Dendritic cell treated with granulocyte-macrophage colony-stimulating factor and Interleukin-4, amounts not matched to agents 40 ng/mL and 50 ng/mL, for 4 days (primary cell): ENCODE measurements around the gene RAPGEF6.

Experiments
- H3K27ac Mint-ChIP-seq: one replicate; pipeline ENCODE4 v1.8.0; 2022; ENCODE audit warnings: mild to moderate bottlenecking, mixed read lengths
- H3K27me3 Mint-ChIP-seq: one replicate; pipeline ENCODE4 v1.8.0; 2022; ENCODE audit warnings: mild to moderate bottlenecking, mixed read lengths
- H3K36me3 Mint-ChIP-seq: one replicate; pipeline ENCODE4 v1.8.0; 2022; ENCODE audit warnings: low read depth, mixed read lengths
- H3K4me1 Mint-ChIP-seq: one replicate; pipeline ENCODE4 v1.8.0; 2022; ENCODE audit warnings: low read depth, mixed read lengths
- H3K4me3 Mint-ChIP-seq: one replicate; pipeline ENCODE4 v1.8.0; 2022; ENCODE audit warnings: mild to moderate bottlenecking, moderate library complexity, mixed read lengths
- H3K9me3 Mint-ChIP-seq: one replicate; pipeline ENCODE4 v1.8.0; 2022; ENCODE audit warnings: mixed read lengths
- intact Hi-C: fragments of 100-400 bp; cut with micrococcal nuclease; formaldehyde crosslinking; loops from one replicate; pipeline ENCODE4 v1.15.0; 2022

RAPGEF6 gene

GRCh38 chr5:131394128-131394527, 240.9 kb downstream of the RAPGEF6 start:
- Mint-ChIP-seq H3K4me3 (no peak overlapping the region), H3K4me1 (no peaks in the 10 kb centered on the region), H3K27me3 (no peaks in the 10 kb centered on the region), H3K27ac (peak overlapping the region; percentile 17), H3K36me3 (peaks cover 97% of the 10 kb centered on the region), H3K9me3 (peaks cover 6% of the 10 kb centered on the region)
- intact Hi-C loops = no loop called here

DNA sequence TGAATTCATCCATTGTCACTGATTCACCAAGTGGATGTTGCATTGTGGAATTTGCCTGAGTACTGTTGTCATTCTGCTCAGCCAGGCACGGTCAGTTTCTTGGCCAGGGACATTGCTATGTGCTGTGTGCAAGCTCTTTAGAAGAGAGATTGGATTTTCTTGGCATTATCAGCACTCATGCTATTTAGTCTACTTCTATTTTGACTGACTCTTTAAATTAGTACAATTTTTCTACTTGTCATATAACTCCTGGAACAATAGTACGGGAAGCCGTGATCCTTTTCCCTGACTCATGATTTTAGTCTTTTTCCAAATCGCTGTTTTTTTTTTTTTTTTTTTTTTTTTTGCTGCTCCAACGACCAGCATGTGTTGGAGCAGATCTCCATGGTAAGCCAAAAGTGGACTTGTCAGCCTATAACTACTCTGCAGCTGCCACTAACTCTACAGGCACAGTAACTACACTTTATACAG, 241.5 kb downstream of the RAPGEF6 start:
- Mint-ChIP-seq H3K4me1 (no peaks in the 10 kb centered on the region), H3K36me3 (peaks cover 97% of the 10 kb centered on the region), H3K27me3 (no peaks in the 10 kb centered on the region), H3K9me3 (peaks cover under 1% of the 10 kb centered on the region), H3K27ac (peak overlapping the region; percentile 17), H3K4me3 (no peak overlapping the region)
- intact Hi-C loops = no loop called here

GRCh38 chr5:131392466-131393095, 242.4 kb downstream of the RAPGEF6 start:
- H3K27ac Mint-ChIP-seq = no peak overlapping the region
- intact Hi-C loops = no loop called here
- H3K4me3 Mint-ChIP-seq = no peak overlapping the region
- H3K9me3 Mint-ChIP-seq = no peaks in the 10 kb centered on the region
- H3K4me1 Mint-ChIP-seq = no peaks in the 10 kb centered on the region
- peaks cover 93% of the 10 kb centered on the region for H3K36me3 Mint-ChIP-seq
- H3K27me3 Mint-ChIP-seq = no peaks in the 10 kb centered on the region

- no peak overlapping the region for H3K4me3 Mint-ChIP-seq
- H3K4me1 Mint-ChIP-seq = no peaks in the 10 kb centered on the region
- no peaks in the 10 kb centered on the region for H3K9me3 Mint-ChIP-seq
- no peaks in the 10 kb centered on the region for H3K27me3 Mint-ChIP-seq
- intact Hi-C loops = no loop called here
- H3K36me3 Mint-ChIP-seq = peaks cover 92% of the 10 kb centered on the region
- H3K27ac Mint-ChIP-seq = no peak overlapping the region
Observed at GRCh38 chr5:131389869-131390265, 245.2 kb downstream of the RAPGEF6 start.

DNA sequence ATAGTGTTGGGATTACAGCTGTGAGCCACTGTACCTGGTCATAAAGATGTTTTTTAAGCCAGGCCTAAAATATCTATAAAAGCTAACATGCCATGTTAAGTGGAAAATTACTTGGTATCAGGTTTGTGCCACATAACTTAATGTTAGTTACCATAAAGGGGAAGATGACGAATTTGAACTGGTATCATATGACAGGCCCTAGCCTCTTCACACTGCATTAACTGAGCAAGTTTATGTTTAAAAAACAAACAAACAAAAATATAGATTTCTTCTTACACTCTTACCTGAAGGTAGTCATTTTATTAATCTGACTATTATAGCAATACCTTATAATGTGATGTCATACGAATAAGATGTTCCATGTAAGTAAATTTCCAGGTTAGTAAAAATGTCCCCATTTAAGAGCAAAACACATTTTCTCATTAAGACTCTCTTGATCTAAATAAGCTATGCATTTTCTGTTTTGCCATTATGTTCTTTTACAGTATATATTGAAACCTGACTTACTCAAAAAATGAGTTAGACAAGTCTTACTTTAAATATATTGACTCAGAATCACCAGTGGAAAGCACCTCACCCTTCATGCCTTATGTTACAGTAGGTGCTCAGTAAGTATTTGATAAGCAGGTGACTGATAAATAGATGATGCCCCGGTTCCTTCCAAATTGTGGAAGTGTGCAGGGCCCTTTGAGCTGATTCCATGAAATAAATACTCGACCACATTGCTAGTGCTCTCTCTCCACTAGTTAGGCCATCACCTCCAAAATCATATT, 245.7 kb downstream of the RAPGEF6 start:
- intact Hi-C loops = no loop called here
- H3K27me3 Mint-ChIP-seq = no peaks in the 10 kb centered on the region

GRCh38 chr5:131387255-131387654, 247.8 kb downstream of the RAPGEF6 start:
- no peaks in the 10 kb centered on the region for H3K27me3 Mint-ChIP-seq
- H3K4me3 Mint-ChIP-seq = no peak overlapping the region
- intact Hi-C loops = no loop called here
- H3K27ac Mint-ChIP-seq = no peak overlapping the region
- H3K4me1 Mint-ChIP-seq = peaks cover 7% of the 10 kb centered on the region
- H3K36me3 Mint-ChIP-seq = peaks cover 84% of the 10 kb centered on the region
- no peaks in the 10 kb centered on the region for H3K9me3 Mint-ChIP-seq

More for the DNA sequence above, 245.7 kb downstream of the RAPGEF6 start:
- Mint-ChIP-seq H3K27ac (no peak overlapping the region), H3K9me3 (no peaks in the 10 kb centered on the region), H3K4me1 (no peaks in the 10 kb centered on the region), H3K4me3 (no peak overlapping the region), H3K36me3 (peaks cover 91% of the 10 kb centered on the region)

DNA sequence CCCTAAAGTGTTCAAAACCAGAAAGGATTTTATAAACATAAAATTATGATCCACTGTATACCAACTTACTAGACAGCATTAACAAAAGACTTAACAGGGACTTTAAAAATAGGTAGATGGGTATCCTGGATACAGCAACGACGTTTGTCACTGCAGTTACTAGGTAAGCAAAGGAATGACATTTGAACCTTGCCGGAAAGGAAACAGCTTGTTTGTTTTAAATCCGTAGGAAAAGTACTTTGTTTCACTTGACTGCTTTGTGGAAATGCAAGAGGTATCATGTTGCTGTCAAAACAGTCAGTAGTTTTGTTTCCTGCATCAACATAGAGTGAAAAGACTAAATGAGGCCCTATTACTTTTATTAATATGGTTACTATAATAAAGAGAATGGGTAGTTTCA, 248.2 kb downstream of the RAPGEF6 start:
- Mint-ChIP-seq H3K4me1 (peaks cover 11% of the 10 kb centered on the region), H3K4me3 (no peak overlapping the region), H3K36me3 (peaks cover 82% of the 10 kb centered on the region), H3K27me3 (no peaks in the 10 kb centered on the region), H3K27ac (no peak overlapping the region), H3K9me3 (no peaks in the 10 kb centered on the region)
- intact Hi-C loops = no loop called here

- intact Hi-C loops = no loop called here
- no peaks in the 10 kb centered on the region for H3K27me3 Mint-ChIP-seq
- H3K4me1 Mint-ChIP-seq = peaks cover 18% of the 10 kb centered on the region
- H3K27ac Mint-ChIP-seq = no peak overlapping the region
- H3K9me3 Mint-ChIP-seq = no peaks in the 10 kb centered on the region
- no peak overlapping the region for H3K4me3 Mint-ChIP-seq
- H3K36me3 Mint-ChIP-seq = peaks cover 82% of the 10 kb centered on the region
Observed at GRCh38 chr5:131386124-131386523, 248.9 kb downstream of the RAPGEF6 start.

- peaks cover 75% of the 10 kb centered on the region for H3K36me3 Mint-ChIP-seq
- H3K4me3 Mint-ChIP-seq = no peak overlapping the region
- no peaks in the 10 kb centered on the region for H3K27me3 Mint-ChIP-seq
- H3K27ac Mint-ChIP-seq = no peak overlapping the region
- H3K9me3 Mint-ChIP-seq = no peaks in the 10 kb centered on the region
- H3K4me1 Mint-ChIP-seq = peaks cover 26% of the 10 kb centered on the region
- intact Hi-C loops = loop anchor here (5.0 kb wide), 1 partner anchor 222 kb away; no protein-coding TSS in a partner anchor
Observed at GRCh38 chr5:131384616-131385214, 250.3 kb downstream of the RAPGEF6 start.

- Mint-ChIP-seq H3K36me3 (peaks cover 69% of the 10 kb centered on the region), H3K9me3 (no peaks in the 10 kb centered on the region), H3K4me3 (no peak overlapping the region), H3K27ac (no peak overlapping the region), H3K4me1 (peaks cover 28% of the 10 kb centered on the region), H3K27me3 (no peaks in the 10 kb centered on the region)
- intact Hi-C loops = loop anchor here (5.0 kb wide), 1 partner anchor 222 kb away; no protein-coding TSS in a partner anchor
Observed at GRCh38 chr5:131384173-131384572, 250.9 kb downstream of the RAPGEF6 start.

DNA sequence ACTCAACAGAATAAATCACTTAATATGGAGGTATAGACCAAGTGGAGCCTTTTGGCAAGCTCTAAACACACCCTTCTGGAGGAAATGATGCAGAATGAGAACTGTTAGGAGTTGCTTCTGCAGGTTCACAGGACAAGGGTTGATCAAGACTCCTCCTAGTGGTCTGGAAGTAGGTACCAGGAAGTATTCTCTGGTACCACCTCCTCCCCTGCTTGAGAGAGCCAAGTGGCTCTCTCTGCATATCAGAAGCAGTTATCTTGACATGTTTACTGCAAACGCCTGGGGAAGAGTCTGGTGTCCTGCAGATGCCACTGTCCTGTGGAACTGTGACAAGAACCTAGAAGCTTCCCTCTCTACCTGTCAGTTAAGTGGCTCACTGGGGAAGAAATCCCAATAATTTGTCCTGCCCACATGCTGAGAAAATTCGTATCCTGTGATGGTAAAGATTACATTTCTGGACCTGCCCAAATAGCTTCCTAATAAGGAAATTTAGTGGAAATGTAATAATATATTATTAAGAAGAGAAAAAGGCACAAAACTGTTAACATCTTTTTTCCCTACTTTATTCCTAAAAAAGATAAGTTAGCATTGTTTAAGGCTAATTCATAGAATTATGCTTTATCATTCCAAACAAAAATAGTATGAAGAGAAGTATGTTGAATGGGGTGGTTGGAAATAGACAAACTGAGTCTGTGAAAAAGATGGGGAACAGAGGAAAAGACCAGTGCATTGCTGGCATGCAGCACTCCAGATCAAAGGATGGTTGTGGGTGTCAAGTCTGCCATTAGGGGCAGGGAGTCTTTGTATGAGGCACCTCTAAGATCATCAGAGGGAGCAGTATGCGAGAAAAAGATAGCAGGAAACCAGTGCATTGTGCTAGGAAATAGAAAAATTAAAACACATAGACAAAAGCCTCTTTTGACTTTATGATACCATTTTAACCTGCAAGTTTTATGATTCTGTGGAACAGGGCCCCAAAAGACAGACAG, 252.3 kb downstream of the RAPGEF6 start:
- Mint-ChIP-seq H3K4me1 (peaks cover 34% of the 10 kb centered on the region), H3K4me3 (no peak overlapping the region), H3K27me3 (no peaks in the 10 kb centered on the region), H3K27ac (peak overlapping the region; percentile 86), H3K36me3 (peaks cover 59% of the 10 kb centered on the region), H3K9me3 (no peaks in the 10 kb centered on the region)
- intact Hi-C loops = loop anchor here (5.0 kb wide), 1 partner anchor 220 kb away; no protein-coding TSS in a partner anchor

DNA sequence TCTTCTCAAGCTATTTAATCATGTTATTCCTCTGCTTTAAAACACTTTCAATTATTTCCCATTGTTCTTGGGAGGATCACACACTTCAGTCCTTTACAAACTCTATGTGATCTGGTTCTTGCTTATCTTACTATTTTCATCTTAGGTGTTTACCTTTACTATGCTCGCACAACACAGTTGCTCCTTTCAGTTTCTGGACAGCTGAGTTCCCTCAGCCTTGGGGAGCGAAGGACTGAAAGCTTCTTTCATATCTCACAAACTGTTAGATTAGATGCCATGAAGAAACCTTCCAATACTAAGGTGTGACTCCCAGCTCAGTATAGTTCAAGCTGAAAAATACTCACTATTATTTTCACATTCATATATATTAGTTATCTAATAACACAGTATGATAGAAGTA, 253.3 kb downstream of the RAPGEF6 start:
- Mint-ChIP-seq H3K9me3 (no peaks in the 10 kb centered on the region), H3K27me3 (no peaks in the 10 kb centered on the region), H3K4me3 (no peak overlapping the region), H3K27ac (peak overlapping the region; percentile 86), H3K36me3 (peaks cover 50% of the 10 kb centered on the region), H3K4me1 (peaks cover 34% of the 10 kb centered on the region)
- intact Hi-C loops = loop anchor here (5.0 kb wide), 1 partner anchor 219 kb away; no protein-coding TSS in a partner anchor

- H3K27ac Mint-ChIP-seq = peak overlapping the region; percentile 86
- H3K36me3 Mint-ChIP-seq = peaks cover 42% of the 10 kb centered on the region
- H3K9me3 Mint-ChIP-seq = no peaks in the 10 kb centered on the region
- intact Hi-C loops = loop anchor here (5.0 kb wide), 1 partner anchor 219 kb away; no protein-coding TSS in a partner anchor
- peaks cover 34% of the 10 kb centered on the region for H3K4me1 Mint-ChIP-seq
- peak overlapping the region; percentile 35 for H3K4me3 Mint-ChIP-seq
- no peaks in the 10 kb centered on the region for H3K27me3 Mint-ChIP-seq
Observed at GRCh38 chr5:131381021-131381420, 254.0 kb downstream of the RAPGEF6 start.
